ENCODE results near the gene NLRP10. TPM values are rescaled to one million over a fixed set of nuclear protein-coding genes. Genes with fewer than 3 reads are reported as not detected.
"Not testable (repeated sequence)": the region's sequence is repeated elsewhere in the genome, so short reads cannot be mapped to it uniquely, and the experiment has no call there.

The NLRP10 gene
- total RNA-seq, 2 donors from 2014 or later = not detected

DNA sequence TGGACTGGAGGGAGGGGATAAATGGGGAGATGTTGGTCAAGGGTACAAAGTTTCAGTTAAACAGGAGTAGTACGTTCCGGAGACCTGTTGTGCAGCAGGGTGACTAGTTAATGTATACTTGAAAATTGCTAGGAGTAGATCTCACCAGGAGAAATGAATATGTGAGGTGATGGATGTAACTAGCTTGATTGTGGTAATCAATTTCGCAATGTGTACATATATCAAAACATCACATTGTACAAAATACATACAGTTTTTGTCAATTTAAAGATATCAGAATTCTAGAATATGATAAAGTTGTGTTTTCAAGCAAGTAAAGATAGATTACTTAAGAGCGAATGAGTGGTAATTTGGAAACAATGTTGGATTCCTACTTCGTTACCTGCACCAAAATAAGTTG lies 35.1 kb upstream of the NLRP10 start:
- H3K27me3 ChIP-seq = no peaks in the 10 kb centered on the region
- H3K27ac ChIP-seq = no peak overlapping the region
- no peak overlapping the region for H3K9ac ChIP-seq (ENCODE audit: low read depth in 2 of 2, low read length in 2 of 2)
- no peaks in the 10 kb centered on the region for H3K4me1 ChIP-seq
- DNase-seq = no peak
- intact Hi-C loops (cut with DNase I) = no loop called here
- TF ChIP-seq, protein P1, sequence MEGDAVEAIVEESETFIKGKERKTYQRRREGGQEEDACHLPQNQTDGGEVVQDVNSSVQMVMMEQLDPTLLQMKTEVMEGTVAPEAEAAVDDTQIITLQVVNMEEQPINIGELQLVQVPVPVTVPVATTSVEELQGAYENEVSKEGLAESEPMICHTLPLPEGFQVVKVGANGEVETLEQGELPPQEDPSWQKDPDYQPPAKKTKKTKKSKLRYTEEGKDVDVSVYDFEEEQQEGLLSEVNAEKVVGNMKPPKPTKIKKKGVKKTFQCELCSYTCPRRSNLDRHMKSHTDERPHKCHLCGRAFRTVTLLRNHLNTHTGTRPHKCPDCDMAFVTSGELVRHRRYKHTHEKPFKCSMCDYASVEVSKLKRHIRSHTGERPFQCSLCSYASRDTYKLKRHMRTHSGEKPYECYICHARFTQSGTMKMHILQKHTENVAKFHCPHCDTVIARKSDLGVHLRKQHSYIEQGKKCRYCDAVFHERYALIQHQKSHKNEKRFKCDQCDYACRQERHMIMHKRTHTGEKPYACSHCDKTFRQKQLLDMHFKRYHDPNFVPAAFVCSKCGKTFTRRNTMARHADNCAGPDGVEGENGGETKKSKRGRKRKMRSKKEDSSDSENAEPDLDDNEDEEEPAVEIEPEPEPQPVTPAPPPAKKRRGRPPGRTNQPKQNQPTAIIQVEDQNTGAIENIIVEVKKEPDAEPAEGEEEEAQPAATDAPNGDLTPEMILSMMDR (IDR thresholded peaks at IDR 0.05) = no peak
- peaks cover 9% of the 10 kb centered on the region for H3K36me3 ChIP-seq
- H3K9me3 ChIP-seq = no peaks in the 10 kb centered on the region
- no peak overlapping the region for H3K4me3 ChIP-seq

DNA sequence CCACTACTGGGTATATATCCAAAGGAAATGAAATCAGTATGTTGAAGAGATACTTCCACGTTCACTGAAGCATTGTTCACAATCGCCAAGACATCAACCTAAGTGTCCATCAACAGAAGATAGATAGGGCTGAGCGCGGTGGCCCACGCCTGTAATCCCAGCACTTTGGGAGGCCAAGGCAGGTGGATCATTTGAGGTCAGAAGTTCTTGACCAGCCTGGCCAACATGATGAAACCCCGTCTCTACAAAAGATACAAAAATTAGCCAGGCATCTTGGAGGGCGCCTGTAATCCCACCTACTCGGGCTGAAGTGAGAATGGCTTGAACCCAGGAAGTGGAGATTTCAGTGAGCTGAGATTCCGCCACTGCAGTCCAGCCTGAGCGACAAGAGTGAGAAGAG lies 34.5 kb upstream of the NLRP10 start:
- Histone ChIP-seq H3K4me3 (no peak overlapping the region), H3K9me3 (no peaks in the 10 kb centered on the region), H3K27me3 (no peaks in the 10 kb centered on the region), H3K9ac (ENCODE audit: low read depth in 2 of 2, low read length in 2 of 2) (no peak overlapping the region), H3K36me3 (peaks cover 15% of the 10 kb centered on the region), H3K27ac (no peak overlapping the region), H3K4me1 (no peaks in the 10 kb centered on the region)
- intact Hi-C loops (cut with DNase I) = no loop called here
- TF ChIP-seq, protein P1 (IDR thresholded peaks at IDR 0.05) = no peak
- no peak for DNase-seq

DNA sequence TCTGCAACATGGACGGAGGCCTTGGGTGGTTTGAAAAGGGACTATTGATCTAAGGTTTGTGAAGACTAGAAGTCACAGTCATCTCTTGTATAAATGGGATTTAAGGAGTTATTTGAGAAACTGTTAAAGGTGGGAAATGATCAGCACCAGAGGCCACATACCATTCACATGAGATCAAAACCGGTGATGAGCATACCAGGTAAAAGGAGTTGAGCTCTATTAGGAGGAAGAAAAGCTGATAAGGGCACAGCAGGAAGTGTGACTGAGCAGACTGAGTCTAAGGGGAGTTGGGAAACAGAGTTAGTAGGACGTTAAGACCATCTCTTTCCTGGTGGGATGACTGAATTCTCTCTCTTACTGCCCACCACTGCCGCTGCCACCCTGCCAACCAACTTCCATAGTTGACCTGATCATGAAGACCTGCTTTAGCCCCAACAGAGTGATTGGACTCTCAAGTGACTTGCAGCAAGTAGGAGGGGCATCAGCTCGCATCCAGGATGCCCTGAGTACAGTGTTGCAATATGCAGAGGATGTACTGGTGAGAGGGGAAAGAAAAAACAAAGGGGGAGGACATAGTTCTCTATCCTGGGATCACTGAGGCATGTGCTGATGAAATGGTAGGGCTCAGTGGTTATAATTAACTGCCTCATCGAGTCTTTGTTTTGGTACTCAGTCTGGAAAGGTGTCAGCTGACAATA lies 29.5 kb upstream of the NLRP10 start:
- H3K4me1 ChIP-seq = no peaks in the 10 kb centered on the region
- H3K4me3 ChIP-seq = no peak overlapping the region
- TF ChIP-seq, protein P1 (IDR thresholded peaks at IDR 0.05) = no peak
- H3K27me3 ChIP-seq = no peaks in the 10 kb centered on the region
- no peak overlapping the region for H3K9ac ChIP-seq (ENCODE audit: low read depth in 2 of 2, low read length in 2 of 2)
- DNase-seq = no peak
- H3K36me3 ChIP-seq = peaks cover 36% of the 10 kb centered on the region
- no peak overlapping the region for H3K27ac ChIP-seq
- no peaks in the 10 kb centered on the region for H3K9me3 ChIP-seq
- intact Hi-C loops (cut with DNase I) = no loop called here

DNA sequence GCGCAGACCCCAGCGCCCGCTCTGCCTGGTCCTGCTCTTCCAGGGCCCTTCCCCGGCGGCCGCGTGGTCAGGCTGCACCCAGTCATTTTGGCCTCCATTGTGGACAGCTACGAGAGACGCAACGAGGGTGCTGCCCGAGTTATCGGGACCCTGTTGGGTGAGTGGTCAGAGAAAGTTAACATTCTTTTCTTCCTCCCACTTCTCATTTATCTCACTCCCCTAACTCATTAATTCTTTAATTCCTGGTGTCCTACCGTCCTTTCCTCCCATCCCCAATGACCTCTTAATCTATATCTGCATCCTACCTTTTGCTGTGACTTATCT lies 22.3 kb upstream of the NLRP10 start:
- H3K27me3 ChIP-seq, H3K36me3 ChIP-seq, DNase-seq, H3K9me3 ChIP-seq: not testable (repeated sequence)
- peaks cover 12% of the 10 kb centered on the region for H3K4me1 ChIP-seq
- peak overlapping the region; percentile 31 to 67 for H3K9ac ChIP-seq (ENCODE audit: low read depth in 2 of 2, low read length in 2 of 2)
- H3K4me3 ChIP-seq = peak overlapping the region; percentile 90
- H3K27ac ChIP-seq = peak overlapping the region; percentile 34
- intact Hi-C loops (cut with DNase I) = loop anchor here (2.0 kb wide), 1 partner anchor 97 kb away; no protein-coding TSS in a partner anchor

DNA sequence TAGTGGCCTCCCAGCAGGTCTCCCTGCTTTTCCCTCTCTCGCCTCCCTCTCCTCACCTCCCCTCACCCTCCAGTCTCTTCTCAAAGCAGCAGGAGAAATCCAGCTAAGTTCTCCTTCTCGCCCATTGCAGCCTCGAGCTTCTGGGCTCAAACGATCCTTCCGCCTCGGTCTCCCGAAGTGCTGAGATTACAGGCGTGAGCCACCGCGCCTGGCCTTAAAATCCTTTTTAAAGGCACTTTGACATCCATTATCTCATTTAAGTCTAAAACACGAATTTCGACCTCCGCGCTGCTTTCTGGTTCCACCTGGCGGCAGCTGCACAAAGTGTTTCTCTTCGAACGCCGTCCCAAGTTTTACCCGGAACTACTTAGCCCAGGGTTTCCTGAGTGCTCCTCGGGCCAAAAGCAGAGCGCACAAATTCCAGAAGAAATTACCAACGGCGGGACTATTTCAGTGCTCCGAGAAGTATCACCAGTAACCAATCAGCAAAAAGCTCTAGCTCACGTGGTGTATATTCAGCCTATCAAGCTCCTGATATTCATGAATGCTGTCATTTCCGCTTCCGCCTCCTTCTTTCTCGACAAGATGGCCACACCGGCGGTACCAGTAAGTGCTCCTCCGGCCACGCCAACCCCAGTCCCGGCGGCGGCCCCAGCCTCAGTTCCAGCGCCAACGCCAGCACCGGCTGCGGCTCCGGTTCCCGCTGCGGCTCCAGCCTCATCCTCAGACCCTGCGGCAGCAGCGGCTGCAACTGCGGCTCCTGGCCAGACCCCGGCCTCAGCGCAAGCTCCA lies 21.7 kb upstream of the NLRP10 start, which contains the start of gene EIF3F:
Gene EIF3F, plus strand, starts transcription at position 570 of the 792 bp plus-strand sequence. Its CDS starts 16 bp downstream, at position 586.
- Histone ChIP-seq H3K9me3 (no peaks in the 10 kb centered on the region), H3K4me3 (peak within 1 kb of the TSS; percentile 90), H3K27ac (peak within 1 kb of the TSS; percentile 65), H3K36me3 (no peaks in the 10 kb centered on the region), H3K9ac (ENCODE audit: low read depth in 2 of 2, low read length in 2 of 2) (peak within 1 kb of the TSS; percentile 31 to 70), H3K27me3 (no peaks in the 10 kb centered on the region), H3K4me1 (peaks cover 12% of the 10 kb centered on the region)
- intact Hi-C loops (cut with DNase I) = loop anchor here (2.0 kb wide), 1 partner anchor 96 kb away; no protein-coding TSS in a partner anchor
- peak; percentile 96 for DNase-seq
- TF ChIP-seq, protein P1 (IDR thresholded peaks at IDR 0.05) = peak; percentile 83

Data from colonic mucosa (tissue), 4 donors.